Mesendoderm (in vitro differentiated cells): ENCODE data around the gene STARD3.
"Not testable (repeated sequence)": the region's sequence is repeated elsewhere in the genome, so short reads cannot be mapped to it uniquely, and the experiment has no call there.

Source experiments
- DNase-seq: peaks from one replicate; pipeline ENCODE4 v3.0.0; 2013
- H2AK5ac ChIP-seq: 2 replicates; pipeline ENCODE4 v1.6.1; 2013; ENCODE audit warnings: low read length, inconsistent platforms
- H2BK120ac ChIP-seq: 2 replicates; pipeline ENCODE4 v1.6.1; 2013; ENCODE audit warnings: low read depth, mild to moderate bottlenecking, low read length, moderate library complexity, mixed read lengths
- H2BK15ac ChIP-seq: replicated peaks from 2 replicates; pipeline ENCODE4 v1.6.1; 2013; ENCODE audit warnings: low read depth, mild to moderate bottlenecking, moderate library complexity
- H2BK5ac ChIP-seq: 2 replicates; pipeline ENCODE4 v1.6.1; 2013; ENCODE audit warnings: low read length, inconsistent platforms
- H3K18ac ChIP-seq: 2 replicates; pipeline ENCODE4 v1.6.1; 2013; ENCODE audit warnings: mild to moderate bottlenecking, low read length, mixed read lengths
- H3K23ac ChIP-seq: one replicate; pipeline ENCODE4 v1.6.1; 2013; ENCODE audit warnings: low read length
- H3K27ac ChIP-seq: 2 replicates; pipeline ENCODE4 v1.5.1; 2013; ENCODE audit warnings: low read depth, mild to moderate bottlenecking, inconsistent platforms, low read length, moderate library complexity
- H3K27me3 ChIP-seq: 2 replicates; pipeline ENCODE4 v1.6.1; 2013; ENCODE audit warnings: low read length, control low read depth, mild to moderate bottlenecking, inconsistent platforms; ENCODE audit not compliant: insufficient read depth, poor library complexity
- H3K36me3 ChIP-seq: 2 replicates; pipeline ENCODE4 v1.6.1; 2013; ENCODE audit warnings: low read length, inconsistent platforms; ENCODE audit not compliant: control insufficient read depth, insufficient read depth
- H3K4ac ChIP-seq: one replicate; pipeline ENCODE4 v1.6.1; 2013; ENCODE audit warnings: low read depth, mild to moderate bottlenecking, low read length, moderate library complexity
- H3K4me1 ChIP-seq: 2 replicates; pipeline ENCODE4 v1.6.1; 2013; ENCODE audit warnings: low read depth, low read length, inconsistent platforms; ENCODE audit not compliant: control insufficient read depth
- H3K4me2 ChIP-seq: 2 replicates; pipeline ENCODE4 v1.6.1; 2013; ENCODE audit warnings: low read length
- H3K4me3 ChIP-seq: 2 replicates; pipeline ENCODE4 v1.5.1; 2013; ENCODE audit warnings: mild to moderate bottlenecking, low read length
- H3K56ac ChIP-seq: one replicate; pipeline ENCODE4 v1.6.1; 2013; ENCODE audit warnings: low read length
- H3K79me1 ChIP-seq: 2 replicates; pipeline ENCODE4 v1.6.1; 2013; ENCODE audit warnings: low read length, inconsistent platforms
- H3K79me2 ChIP-seq: 2 replicates; pipeline ENCODE4 v1.6.1; 2013; ENCODE audit warnings: mild to moderate bottlenecking, low read length; ENCODE audit not compliant: control insufficient read depth, insufficient read depth
- H3K9ac ChIP-seq: 2 replicates; pipeline ENCODE4 v1.6.1; 2013; ENCODE audit warnings: low read length, inconsistent platforms
- H4K5ac ChIP-seq: one replicate; pipeline ENCODE4 v1.6.1; 2013; ENCODE audit warnings: low read length
- H4K8ac ChIP-seq: one replicate; pipeline ENCODE4 v1.6.1; 2013; ENCODE audit warnings: low read depth, mild to moderate bottlenecking, control low read depth, low read length, moderate library complexity
- WGBS: extraction: QIAGEN DNeasy Blood & Tissue Kit; methylation state at CpG from one replicate; pipeline ENCODE4 v1.1.7; 2013; ENCODE audit warnings: low lambda C conversion rate, missing lambda C conversion rate; ENCODE audit not compliant: insufficient coverage; ENCODE audit errors: extremely low coverage; 5-methylcytosine and 5-hydroxymethylcytosine counted together

Gene STARD3

DNA sequence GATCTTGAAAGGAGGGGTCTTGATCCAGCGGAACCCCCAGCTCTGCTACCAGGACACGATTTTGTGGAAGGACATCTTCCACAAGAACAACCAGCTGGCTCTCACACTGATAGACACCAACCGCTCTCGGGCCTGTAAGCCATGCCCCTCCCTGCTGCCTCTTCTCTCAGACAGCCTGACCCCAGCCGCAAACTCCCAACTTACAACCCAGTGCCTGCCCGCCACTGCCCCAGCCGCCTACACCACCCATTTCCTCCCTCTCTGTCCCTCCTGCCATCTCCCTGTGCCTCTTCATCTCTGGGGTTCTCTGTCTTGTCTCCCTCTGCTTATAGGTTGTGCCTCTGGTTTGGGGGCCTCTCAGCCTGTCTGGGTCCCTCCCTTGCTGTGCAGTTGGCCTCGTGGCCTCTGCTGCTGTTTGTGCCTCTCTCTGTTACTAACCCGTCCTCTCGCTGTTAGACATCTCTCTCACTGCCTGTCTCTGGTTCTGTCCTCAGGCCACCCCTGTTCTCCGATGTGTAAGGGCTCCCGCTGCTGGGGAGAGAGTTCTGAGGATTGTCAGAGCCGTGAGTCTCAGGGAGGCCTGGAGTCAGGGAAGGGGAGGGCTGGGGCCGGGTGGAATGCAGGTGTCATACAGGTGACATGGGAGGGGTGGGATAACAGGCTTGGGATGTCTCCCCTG, 72.5 kb downstream of the STARD3 start:
- no peak for DNase-seq
- peaks cover 7% of the 10 kb centered on the region for H3K4me1 ChIP-seq
- H4K8ac ChIP-seq, result no peak overlapping the region
- no peak overlapping the region for H2AK5ac ChIP-seq
- peaks cover 7% of the 10 kb centered on the region for H3K79me1 ChIP-seq
- no peak overlapping the region for H3K56ac ChIP-seq
- no peak overlapping the region for H3K18ac ChIP-seq
- no peak overlapping the region for H3K4ac ChIP-seq
- peaks cover 14% of the 10 kb centered on the region for H3K36me3 ChIP-seq
- H3K4me2 ChIP-seq, result no peak overlapping the region
- no peak overlapping the region for H2BK5ac ChIP-seq
- H3K23ac ChIP-seq, result no peak overlapping the region
- no peak overlapping the region for H2BK120ac ChIP-seq
- no peak overlapping the region for H3K4me3 ChIP-seq
- no peak overlapping the region for H2BK15ac ChIP-seq
- no peaks in the 10 kb centered on the region for H3K27me3 ChIP-seq
- WGBS, result no CpG with 5 or more reads among the region's 14 CpGs
- H3K9ac ChIP-seq, result no peak overlapping the region
- no peak overlapping the region for H3K27ac ChIP-seq
- no peak overlapping the region for H4K5ac ChIP-seq
- peaks cover 16% of the 10 kb centered on the region for H3K79me2 ChIP-seq

DNA sequence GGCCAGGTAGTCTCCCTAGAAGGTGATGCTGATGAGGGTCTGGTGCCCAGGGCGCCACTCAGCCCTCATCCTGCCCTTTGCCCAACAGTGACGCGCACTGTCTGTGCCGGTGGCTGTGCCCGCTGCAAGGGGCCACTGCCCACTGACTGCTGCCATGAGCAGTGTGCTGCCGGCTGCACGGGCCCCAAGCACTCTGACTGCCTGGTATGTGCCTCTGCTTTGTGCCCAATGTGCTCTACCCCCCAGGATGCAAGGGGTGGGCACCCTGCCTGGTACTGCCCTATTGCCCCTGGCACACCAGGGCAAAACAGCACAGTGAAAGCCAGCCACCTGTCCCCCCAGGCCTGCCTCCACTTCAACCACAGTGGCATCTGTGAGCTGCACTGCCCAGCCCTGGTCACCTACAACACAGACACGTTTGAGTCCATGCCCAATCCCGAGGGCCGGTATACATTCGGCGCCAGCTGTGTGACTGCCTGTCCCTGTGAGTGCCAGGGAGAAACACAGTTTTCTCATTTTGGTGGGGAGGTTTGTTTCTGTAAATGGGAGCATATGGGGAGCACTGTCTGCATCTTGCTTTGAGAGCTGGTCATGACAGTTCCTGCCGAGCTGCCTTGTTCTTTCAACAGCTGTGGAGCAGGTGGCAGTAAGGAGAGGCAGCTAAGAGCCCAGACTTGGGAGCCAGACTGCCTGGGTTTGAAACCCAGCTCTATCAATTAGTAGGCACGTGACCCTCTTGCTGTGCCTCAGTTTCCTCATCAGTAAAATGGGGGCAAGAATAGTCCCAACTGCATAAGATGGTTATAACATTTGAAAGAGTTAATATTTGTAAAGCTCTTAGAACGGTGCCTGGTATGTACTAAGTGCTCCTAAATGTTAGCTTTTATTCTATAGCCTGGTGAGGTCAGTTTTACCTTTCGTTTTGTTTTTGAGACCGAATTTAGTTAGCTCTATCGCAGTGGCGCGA, 73.3 kb downstream of the STARD3 start:
- H2BK120ac ChIP-seq, result no peak overlapping the region
- H3K4me2 ChIP-seq, result no peak overlapping the region
- H3K56ac ChIP-seq, result no peak overlapping the region
- peaks cover 9% of the 10 kb centered on the region for H3K79me2 ChIP-seq
- H2BK15ac ChIP-seq, result no peak overlapping the region
- no peak overlapping the region for H3K18ac ChIP-seq
- WGBS, result no CpG with 5 or more reads among the region's 20 CpGs
- DNase-seq, result no peak
- H4K8ac ChIP-seq, result no peak overlapping the region
- H3K79me1 ChIP-seq, result peaks cover 4% of the 10 kb centered on the region
- no peak overlapping the region for H3K9ac ChIP-seq
- H3K23ac ChIP-seq, result no peak overlapping the region
- peaks cover under 1% of the 10 kb centered on the region for H3K4me1 ChIP-seq
- H3K4ac ChIP-seq, result no peak overlapping the region
- H4K5ac ChIP-seq, result no peak overlapping the region
- peaks cover 14% of the 10 kb centered on the region for H3K36me3 ChIP-seq
- no peak overlapping the region for H3K4me3 ChIP-seq
- no peak overlapping the region for H2AK5ac ChIP-seq
- no peak overlapping the region for H3K27ac ChIP-seq
- no peaks in the 10 kb centered on the region for H3K27me3 ChIP-seq
- H2BK5ac ChIP-seq, result no peak overlapping the region

DNA sequence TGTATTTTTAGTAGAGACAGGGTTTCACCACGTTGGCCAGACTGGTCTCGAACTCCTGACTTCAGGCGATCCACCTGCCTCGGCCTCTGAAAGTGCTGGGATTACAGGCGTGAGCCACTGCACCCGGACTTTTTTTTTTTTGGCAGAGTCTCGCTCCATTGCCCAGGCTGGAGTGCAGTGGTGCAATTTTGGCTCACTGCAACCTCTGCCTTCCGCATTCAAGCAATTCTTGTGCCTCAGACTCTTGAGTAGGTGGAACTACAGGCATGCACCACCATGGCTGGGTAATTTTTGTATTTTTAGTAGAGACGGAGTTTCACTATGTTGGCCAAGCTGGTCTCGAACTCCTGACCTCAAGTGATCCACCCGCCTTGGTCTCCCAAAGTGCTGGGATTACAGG, 74.1 kb downstream of the STARD3 start:
- H2BK5ac ChIP-seq, H3K56ac ChIP-seq, H4K8ac ChIP-seq, H3K79me1 ChIP-seq, H2BK15ac ChIP-seq, H2BK120ac ChIP-seq, H3K23ac ChIP-seq, H4K5ac ChIP-seq, H3K79me2 ChIP-seq, H3K4ac ChIP-seq, H3K27ac ChIP-seq, H3K4me1 ChIP-seq, H2AK5ac ChIP-seq, DNase-seq, H3K9ac ChIP-seq, H3K27me3 ChIP-seq, H3K4me2 ChIP-seq, H3K4me3 ChIP-seq, H3K18ac ChIP-seq: not testable (repeated sequence)
- WGBS, result no CpG with 5 or more reads among the region's 11 CpGs
- peaks cover 14% of the 10 kb centered on the region for H3K36me3 ChIP-seq

GRCh38 chr17:39711851-39712250, 74.9 kb downstream of the STARD3 start:
- Histone ChIP-seq H3K4me1 (no peaks in the 10 kb centered on the region), H3K36me3 (peaks cover 14% of the 10 kb centered on the region), H2AK5ac (no peak overlapping the region), H3K18ac (no peak overlapping the region), H3K56ac (no peak overlapping the region), H3K23ac (no peak overlapping the region), H2BK120ac (no peak overlapping the region), H3K4ac (no peak overlapping the region), H3K79me1 (peaks cover 2% of the 10 kb centered on the region), H3K27ac (no peak overlapping the region), H4K5ac (no peak overlapping the region), H3K79me2 (no peaks in the 10 kb centered on the region), H3K4me3 (no peak overlapping the region), H3K9ac (no peak overlapping the region), H3K4me2 (no peak overlapping the region), H3K27me3 (no peaks in the 10 kb centered on the region), H2BK5ac (no peak overlapping the region), H2BK15ac (no peak overlapping the region), H4K8ac (no peak overlapping the region)
- WGBS, result no CpG with 5 or more reads among the region's 10 CpGs
- no peak for DNase-seq
